Vagina (tissue), 2 donors: ENCODE measurements around the gene PRSS56. TPM values are rescaled to one million over a fixed set of nuclear protein-coding genes. Genes with fewer than 3 reads are reported as not detected.

Source experiments
- DNase-seq, 2 donors: peaks; one replicate each; pipeline ENCODE4 v3.0.0-alpha.2; 2017; ENCODE audit errors: extremely low spot score in 2 of 2
- H3K27ac ChIP-seq: fragments of 200-600 bp; sonication (generic); one replicate; pipeline ENCODE4 v1.5.1; 2019
- H3K27me3 ChIP-seq: fragments of 200-600 bp; sonication (generic); one replicate; pipeline ENCODE4 v1.5.1; 2019
- H3K36me3 ChIP-seq, 2 donors: fragments of 200-600 bp; sonication (generic); one replicate each; pipeline ENCODE4 v1.5.1; 2017 to 2019
- H3K4me1 ChIP-seq: fragments of 200-600 bp; sonication (generic); one replicate; pipeline ENCODE4 v1.5.1; 2019
- H3K4me3 ChIP-seq, 2 donors: fragments of 200-600 bp; sonication (generic); 1 replicate in 1 of 2; 2 replicates in 1 of 2; pipeline ENCODE4 v1.5.1; 2016 to 2019
- H3K9me3 ChIP-seq: fragments of 200-600 bp; sonication (generic); one replicate; pipeline ENCODE4 v1.5.1; 2019
- CTCF ChIP-seq, 3 experiments: fragments of 450-650 bp in 2 of 3; fragments of 200-600 bp in 1 of 3; sonication (generic) in 1 of 3; IDR thresholded peaks; one replicate each; pipeline ENCODE4 v1.5.1; 2017 to 2019; ENCODE audit warnings: antibody characterized with exemption in 3 of 3, mild to moderate bottlenecking in 2 of 3, moderate library complexity in 2 of 3
- POLR2A ChIP-seq, 2 donors: fragments of 450-650 bp; IDR thresholded peaks; one replicate each; pipeline ENCODE4 v1.6.1; 2017; ENCODE audit warnings: antibody characterized with exemption in 2 of 2, mild to moderate bottlenecking in 2 of 2, moderate library complexity in 2 of 2
- POLR2AphosphoS5 ChIP-seq, 2 donors: sonication (generic); formaldehyde crosslinking; IDR thresholded peaks; one replicate each; pipeline ENCODE4 v1.9.0; 2017; ENCODE audit warnings: antibody characterized with exemption in 2 of 2, mild to moderate bottlenecking in 2 of 2, low read depth in 1 of 2; ENCODE audit not compliant: insufficient read depth in 1 of 2
- intact Hi-C: fragments of 100-400 bp; cut with DNase I; formaldehyde crosslinking; loops from one replicate; pipeline ENCODE4 v1.15.1; 2023
- total RNA-seq: library from RNA; depleted of rRNA; stranded (reverse); fragments of >200 nt; gene quantifications from one replicate; pipeline ENCODE4 v1.2.3, GENCODE V29; 2016

Gene PRSS56
- total RNA-seq, 1 donor from 2014 or later: not detected

GRCh38 chr2:232508251-232508650 is 11.9 kb upstream of the PRSS56 start:
- TF ChIP-seq POLR2A (IDR thresholded peaks at IDR 0.05): no peak
- TF ChIP-seq POLR2AphosphoS5 (IDR thresholded peaks at IDR 0.05; ENCODE audit: insufficient read depth in 1 of 2, low read depth in 1 of 2): no peak
- no peak for TF ChIP-seq CTCF (IDR thresholded peaks at IDR 0.05)
- Histone ChIP-seq H3K9me3 (no peaks in the 10 kb centered on the region), H3K27ac (no peak overlapping the region), H3K27me3 (no peaks in the 10 kb centered on the region), H3K4me3 (no peak overlapping the region), H3K36me3 (no peaks in the 10 kb centered on the region), H3K4me1 (peaks cover 5% of the 10 kb centered on the region)
- DNase-seq: no peak
- intact Hi-C loops: no loop called here

- Histone ChIP-seq H3K27ac (no peak overlapping the region), H3K4me1 (no peaks in the 10 kb centered on the region), H3K36me3 (no peaks in the 10 kb centered on the region), H3K4me3 (no peak overlapping the region), H3K9me3 (no peaks in the 10 kb centered on the region), H3K27me3 (no peaks in the 10 kb centered on the region)
- TF ChIP-seq CTCF (IDR thresholded peaks at IDR 0.05) (no peak), POLR2AphosphoS5 (IDR thresholded peaks at IDR 0.05; ENCODE audit: insufficient read depth in 1 of 2, low read depth in 1 of 2) (no peak), POLR2A (IDR thresholded peaks at IDR 0.05) (no peak)
- no peak for DNase-seq
- intact Hi-C loops: no loop called here
Observed at GRCh38 chr2:232511336-232511890, 8.8 kb upstream of the PRSS56 start.

- H3K36me3 ChIP-seq: no peaks in the 10 kb centered on the region
- no peak overlapping the region for H3K4me3 ChIP-seq
- no peak for TF ChIP-seq POLR2AphosphoS5 (IDR thresholded peaks at IDR 0.05; ENCODE audit: insufficient read depth in 1 of 2, low read depth in 1 of 2)
- no peak for TF ChIP-seq CTCF (IDR thresholded peaks at IDR 0.05)
- TF ChIP-seq POLR2A (IDR thresholded peaks at IDR 0.05): no peak
- H3K27ac ChIP-seq: no peak overlapping the region
- DNase-seq: no peak
- intact Hi-C loops: no loop called here
- H3K4me1 ChIP-seq: no peaks in the 10 kb centered on the region
- no peaks in the 10 kb centered on the region for H3K9me3 ChIP-seq
- no peaks in the 10 kb centered on the region for H3K27me3 ChIP-seq
Observed at GRCh38 chr2:232512602-232513001, 7.6 kb upstream of the PRSS56 start.

GRCh38 chr2:232513353-232513752 is 6.8 kb upstream of the PRSS56 start:
- Histone ChIP-seq H3K36me3 (no peaks in the 10 kb centered on the region), H3K27ac (no peak overlapping the region), H3K27me3 (no peaks in the 10 kb centered on the region), H3K4me3 (no peak overlapping the region), H3K9me3 (no peaks in the 10 kb centered on the region), H3K4me1 (no peaks in the 10 kb centered on the region)
- intact Hi-C loops: no loop called here
- TF ChIP-seq POLR2A (IDR thresholded peaks at IDR 0.05) (no peak), CTCF (IDR thresholded peaks at IDR 0.05) (no peak), POLR2AphosphoS5 (IDR thresholded peaks at IDR 0.05; ENCODE audit: insufficient read depth in 1 of 2, low read depth in 1 of 2) (no peak)
- no peak for DNase-seq

- TF ChIP-seq POLR2A (IDR thresholded peaks at IDR 0.05) (no peak), POLR2AphosphoS5 (IDR thresholded peaks at IDR 0.05; ENCODE audit: insufficient read depth in 1 of 2, low read depth in 1 of 2) (no peak), CTCF (IDR thresholded peaks at IDR 0.05) (no peak)
- Histone ChIP-seq H3K27ac (no peak overlapping the region), H3K4me1 (no peaks in the 10 kb centered on the region), H3K27me3 (no peaks in the 10 kb centered on the region), H3K9me3 (no peaks in the 10 kb centered on the region), H3K4me3 (no peak overlapping the region), H3K36me3 (no peaks in the 10 kb centered on the region)
- intact Hi-C loops: no loop called here
- DNase-seq: no peak
Observed at GRCh38 chr2:232515639-232516038, 4.5 kb upstream of the PRSS56 start.
